Frontal cortex (tissue), 4 donors: ENCODE measurements around the gene PARVA. TPM values are rescaled to one million over a fixed set of nuclear protein-coding genes. Genes with fewer than 3 reads are reported as not detected.

ENCODE experiments used
- DNase-seq, 2 donors: peaks; one replicate each; pipeline ENCODE4 v3.0.0; 2012; ENCODE audit warnings: low spot score in 2 of 2
- FAIRE-seq: peaks from 2 replicates; lab custom pipeline; 2012; peaks lifted over from hg19 to GRCh38; lab: Jason Lieb, UNC
- total RNA-seq: library from RNA; depleted of rRNA; stranded (reverse); fragments of >200 nt; gene quantifications from one replicate; pipeline ENCODE4 v1.2.3, GENCODE V29; 2014
- donor health status: control.
- donor health status: control.
- donor health status: control.

Gene PARVA
- total RNA-seq, 1 donor from 2014 or later = 3.3 TPM

GRCh38 chr11:12372111-12372510, 5.3 kb upstream of the PARVA start:
- DNase-seq (no peak), FAIRE-seq (no peak)

GRCh38 chr11:12375720-12376119, 1.7 kb upstream of the PARVA start:
- no peak for FAIRE-seq

GRCh38 chr11:12376259-12377081, 901 bp upstream of the PARVA start:
- DNase-seq = no peak
- no peak for FAIRE-seq

More at GRCh38 chr11:12375720-12376119, 1.7 kb upstream of the PARVA start:
- no peak for DNase-seq

GRCh38 chr11:12377824-12378593, 638 bp downstream of the PARVA start:
- DNase-seq (peak; percentile 46 to 62), FAIRE-seq (no peak)

GRCh38 chr11:12380565-12381325, 3.4 kb downstream of the PARVA start:
- DNase-seq = no peak
- FAIRE-seq = no peak

- no peak for FAIRE-seq
- DNase-seq = no peak
These were observed 4.5 kb downstream of the PARVA start for GRCh38 chr11:12381875-12382274.

GRCh38 chr11:12382451-12382850, 5.1 kb downstream of the PARVA start:
- no peak for DNase-seq
- FAIRE-seq = no peak

GRCh38 chr11:12386309-12386708, 8.9 kb downstream of the PARVA start:
- DNase-seq = no peak
- no peak for FAIRE-seq

- FAIRE-seq (no peak), DNase-seq (no peak)
These were observed 9.4 kb downstream of the PARVA start for GRCh38 chr11:12386745-12387144.

- no peak for DNase-seq
- FAIRE-seq = no peak
These were observed 10.8 kb downstream of the PARVA start for GRCh38 chr11:12388173-12388572.

GRCh38 chr11:12388939-12389670, 11.7 kb downstream of the PARVA start:
- no peak for FAIRE-seq

GRCh38 chr11:12389676-12390657, 12.6 kb downstream of the PARVA start:
- FAIRE-seq (no peak), DNase-seq (no peak)

More at GRCh38 chr11:12388939-12389670, 11.7 kb downstream of the PARVA start:
- DNase-seq = no peak

- no peak for FAIRE-seq
- DNase-seq = no peak
These were observed 13.3 kb downstream of the PARVA start for GRCh38 chr11:12390687-12391110.

- FAIRE-seq = no peak
- DNase-seq = no peak
These were observed 15.3 kb downstream of the PARVA start for GRCh38 chr11:12392672-12393071.

GRCh38 chr11:12393691-12394090, 16.3 kb downstream of the PARVA start:
- DNase-seq (no peak), FAIRE-seq (no peak)

GRCh38 chr11:12394601-12395000, 17.2 kb downstream of the PARVA start:
- no peak for FAIRE-seq
- DNase-seq = no peak

- FAIRE-seq (no peak), DNase-seq (no peak)
These were observed 18.0 kb downstream of the PARVA start for GRCh38 chr11:12395333-12395732.

GRCh38 chr11:12397931-12398334, 20.6 kb downstream of the PARVA start:
- FAIRE-seq (no peak), DNase-seq (no peak)
